ENCODE measurements around the gene ARFGEF2.
"Not testable (repeated sequence)": the region's sequence is repeated elsewhere in the genome, so short reads cannot be mapped to it uniquely, and the experiment has no call there.

ARFGEF2 gene

GRCh38 chr20:48999890-49000870, 78.7 kb downstream of the ARFGEF2 start:
- no peak for DNase-seq (ENCODE audit: low read depth)

DNA sequence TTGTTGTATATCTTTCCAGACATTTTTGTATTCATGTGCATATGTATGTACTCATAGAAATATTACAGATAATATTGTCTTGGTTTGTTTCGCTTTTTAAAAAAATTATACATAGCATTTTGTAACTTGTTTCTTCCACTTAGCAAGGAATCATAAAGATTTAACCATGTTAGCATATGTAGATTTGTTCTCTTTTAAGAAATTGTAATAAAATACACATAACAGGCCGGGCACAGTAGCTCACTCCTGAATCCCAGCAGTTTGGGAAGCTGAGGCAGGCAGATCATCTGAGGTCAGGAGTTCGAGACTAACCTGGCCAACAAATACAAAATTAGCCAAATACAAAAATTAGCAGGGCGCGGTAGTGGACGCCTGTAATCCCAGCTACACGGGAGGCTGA, 80.2 kb downstream of the ARFGEF2 start:
- DNase-seq (ENCODE audit: low read depth), result no peak

DNA sequence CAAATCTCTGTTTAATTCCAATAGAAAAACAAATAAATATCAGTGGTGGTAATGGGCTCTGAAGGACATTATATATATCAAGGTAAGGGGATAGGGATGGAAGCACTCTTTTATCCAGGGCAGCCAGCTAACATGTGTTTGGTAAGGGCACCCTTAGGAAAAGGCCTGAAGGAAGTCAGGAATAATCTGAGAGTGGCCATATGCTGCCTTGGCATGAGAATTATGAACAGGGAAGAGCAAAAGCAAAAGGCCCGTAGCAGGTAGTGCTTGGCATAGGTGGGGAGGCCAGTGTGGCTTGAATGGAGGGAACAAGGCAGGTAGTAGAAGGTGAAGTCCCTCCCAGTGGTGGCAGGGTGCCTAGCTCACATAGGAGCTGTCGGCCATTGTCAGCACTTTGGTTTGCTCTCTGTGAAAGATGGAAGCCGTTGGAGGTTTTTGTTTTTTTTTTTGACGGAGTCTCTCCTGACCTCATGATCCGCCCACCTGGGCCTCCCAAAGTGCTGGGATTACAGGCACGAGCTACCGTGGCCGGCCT, 85.0 kb downstream of the ARFGEF2 start:
- DNase-seq (ENCODE audit: low read depth), result no peak

DNA sequence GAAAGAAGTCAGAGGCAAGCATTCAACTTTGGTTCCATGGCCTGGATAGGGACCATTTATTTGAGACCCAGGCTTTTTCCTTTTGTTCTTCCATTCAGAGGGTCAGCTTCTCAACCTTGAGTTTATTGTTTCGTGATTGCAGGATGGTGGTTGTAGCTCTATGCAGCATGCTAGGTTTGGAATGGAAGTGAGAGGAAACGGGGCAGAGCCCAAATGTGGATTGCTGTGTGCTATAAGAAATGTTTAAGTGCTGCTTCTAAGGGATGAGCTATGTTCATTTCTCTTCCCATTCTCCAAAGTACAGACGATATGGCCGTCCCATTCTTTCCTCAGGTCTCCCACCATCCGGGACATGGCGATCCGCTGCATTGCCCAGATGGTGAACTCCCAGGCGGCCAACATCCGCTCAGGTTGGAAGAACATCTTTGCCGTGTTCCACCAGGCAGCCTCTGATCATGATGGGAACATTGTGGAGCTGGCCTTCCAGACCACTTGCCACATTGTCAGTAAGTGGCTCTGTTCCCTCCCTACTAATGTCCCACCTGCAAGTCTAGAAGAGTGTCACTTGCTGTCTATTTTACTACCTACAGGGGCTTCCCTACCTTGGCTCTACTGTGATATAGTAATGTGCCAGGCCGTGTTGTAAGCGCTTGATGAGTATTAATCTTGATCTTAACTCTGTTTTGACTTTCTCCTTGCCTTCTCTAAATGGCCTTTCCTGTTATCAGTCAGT, 88.6 kb downstream of the ARFGEF2 start:
- DNase-seq (ENCODE audit: low read depth), result no peak

GRCh38 chr20:49024220-49024619, 102.7 kb downstream of the ARFGEF2 start:
- no peak for DNase-seq (ENCODE audit: low read depth)

DNA sequence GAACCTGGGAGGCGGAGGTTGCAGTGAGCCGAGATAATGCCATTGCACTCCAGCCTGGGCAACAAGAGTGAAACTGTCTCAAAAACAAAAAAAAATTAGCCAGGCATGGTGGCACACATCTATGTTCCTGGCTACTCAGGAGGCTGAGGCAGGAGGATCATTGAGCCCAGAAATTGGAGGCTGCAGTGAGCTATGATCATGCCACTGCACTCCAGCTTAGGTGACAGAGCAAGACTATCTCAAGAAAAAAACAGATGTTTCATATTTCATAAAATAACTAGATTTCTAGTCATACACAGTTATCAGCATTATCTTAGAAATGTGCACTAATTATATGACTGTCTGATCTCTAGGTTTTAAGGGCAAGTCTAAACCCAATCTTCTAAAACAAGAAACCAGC, 106.7 kb downstream of the ARFGEF2 start:
- DNase-seq (ENCODE audit: low read depth), result not testable (repeated sequence)

GRCh38 chr20:49028684-49029083, 107.2 kb downstream of the ARFGEF2 start:
- peak; percentile 55 for DNase-seq (ENCODE audit: low read depth)

DNA sequence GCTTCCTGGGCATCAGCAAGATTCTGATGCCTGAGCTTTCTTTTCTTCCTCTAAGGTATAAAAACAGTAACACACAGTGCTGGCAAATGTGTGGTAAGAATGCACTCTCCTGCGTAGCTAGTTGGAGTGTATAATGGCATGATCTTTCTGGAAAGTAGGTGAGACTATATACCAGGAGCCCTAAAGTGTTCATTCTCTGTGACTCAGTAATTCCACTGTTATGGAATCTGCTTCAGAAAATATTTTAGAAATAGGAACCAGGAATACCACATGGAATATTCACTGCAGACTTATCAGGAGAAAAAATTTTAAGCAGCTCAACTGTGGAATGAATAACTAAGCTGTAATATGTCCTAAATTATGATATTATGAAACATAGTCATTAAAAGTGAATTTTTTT, 107.7 kb downstream of the ARFGEF2 start:
- peak; percentile 71 for DNase-seq (ENCODE audit: low read depth)

DNA sequence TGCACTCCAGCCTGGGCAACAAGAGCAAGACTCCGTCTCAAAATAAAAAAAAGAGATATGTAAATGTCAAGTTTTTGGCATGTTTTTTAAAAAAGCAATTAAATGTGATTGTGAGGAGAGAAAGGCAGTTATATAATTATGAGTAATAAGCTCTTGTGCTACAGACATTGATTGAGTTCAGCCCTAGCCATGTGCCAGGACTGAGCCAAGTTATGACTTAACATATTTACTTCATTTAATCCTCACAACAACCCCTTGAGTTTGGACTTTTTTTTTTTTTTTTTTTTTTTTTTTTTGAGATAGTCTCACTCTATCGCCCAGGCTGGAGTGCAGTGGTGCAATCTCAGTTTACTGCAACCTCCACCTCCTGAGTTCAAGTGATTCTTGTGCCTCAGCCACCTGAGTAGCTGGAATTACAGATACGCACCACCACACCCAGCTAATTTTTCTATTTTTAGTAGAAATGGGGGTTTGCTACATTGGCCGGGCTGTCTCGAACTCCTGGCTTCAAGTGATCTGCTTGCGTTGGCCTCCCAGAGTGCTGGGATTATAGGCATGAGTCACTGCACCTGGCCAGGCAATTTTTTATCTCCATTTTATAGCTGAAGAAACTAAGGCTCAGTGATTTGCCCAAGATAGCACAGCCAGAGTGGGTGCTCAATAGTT, 109.6 kb downstream of the ARFGEF2 start:
- DNase-seq (ENCODE audit: low read depth), result no peak

DNA sequence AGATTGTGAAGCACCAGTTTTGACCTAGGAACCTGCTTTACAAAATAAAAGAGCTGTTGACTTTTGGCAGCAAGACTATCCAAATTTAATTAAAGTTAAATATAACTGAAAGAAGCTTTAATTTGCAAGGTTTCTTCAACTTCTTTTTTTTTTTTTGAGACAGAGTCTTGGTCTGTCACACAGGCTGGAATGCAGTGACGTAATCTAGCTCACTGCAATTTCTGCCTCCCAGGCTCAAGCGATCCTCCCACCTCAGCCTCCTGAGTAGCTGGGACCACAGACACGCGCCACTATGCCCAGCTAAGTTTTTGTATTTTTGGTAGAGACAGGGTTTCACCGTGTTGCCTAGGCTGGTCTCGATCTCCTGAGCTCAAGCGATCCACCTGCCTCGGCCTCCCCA, 110.9 kb downstream of the ARFGEF2 start:
- no peak for DNase-seq (ENCODE audit: low read depth)

GRCh38 chr20:49034070-49034732, 112.7 kb downstream of the ARFGEF2 start:
- DNase-seq (ENCODE audit: low read depth), result no peak

- no peak for DNase-seq (ENCODE audit: low read depth)
These were observed 116.5 kb downstream of the ARFGEF2 start for GRCh38 chr20:49037962-49038387.

DNA sequence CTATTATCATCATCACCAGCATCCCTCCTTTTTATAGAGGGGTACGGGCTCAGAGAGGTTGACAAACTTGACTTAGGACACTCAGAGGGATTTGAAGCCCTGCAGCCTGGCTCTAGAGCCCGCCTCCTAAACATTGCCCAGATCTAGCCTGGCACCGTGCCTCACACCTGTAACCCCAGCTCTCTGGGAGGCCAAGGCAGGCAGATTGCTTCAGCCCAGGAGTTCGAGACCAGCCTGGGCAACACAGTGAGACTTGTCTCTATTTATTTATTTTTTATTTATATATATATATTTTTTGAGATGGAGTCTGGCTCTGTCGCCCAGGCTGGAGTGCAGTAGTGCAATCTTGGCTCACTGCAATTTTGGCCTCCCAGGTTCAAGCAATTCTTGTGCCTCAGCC, 118.3 kb downstream of the ARFGEF2 start:
- no peak for DNase-seq (ENCODE audit: low read depth)

GRCh38 chr20:49043000-49043399, 121.5 kb downstream of the ARFGEF2 start:
- DNase-seq (ENCODE audit: low read depth), result no peak

GRCh38 chr20:49045440-49046086, 124.1 kb downstream of the ARFGEF2 start:
- peak; percentile 13 for DNase-seq (ENCODE audit: low read depth)

- DNase-seq (ENCODE audit: low read depth), result peak; percentile 95
These were observed 124.8 kb downstream of the ARFGEF2 start, which contains the start of gene CSE1L for GRCh38 chr20:49046087-49046900. CSE1L (plus strand) TSS chr20:49046312; CDS start chr20:49058464, 12,152 bp downstream.

- peak; percentile 11 for DNase-seq (ENCODE audit: low read depth)
These were observed 130.8 kb downstream of the ARFGEF2 start for GRCh38 chr20:49052334-49052733.

DNA sequence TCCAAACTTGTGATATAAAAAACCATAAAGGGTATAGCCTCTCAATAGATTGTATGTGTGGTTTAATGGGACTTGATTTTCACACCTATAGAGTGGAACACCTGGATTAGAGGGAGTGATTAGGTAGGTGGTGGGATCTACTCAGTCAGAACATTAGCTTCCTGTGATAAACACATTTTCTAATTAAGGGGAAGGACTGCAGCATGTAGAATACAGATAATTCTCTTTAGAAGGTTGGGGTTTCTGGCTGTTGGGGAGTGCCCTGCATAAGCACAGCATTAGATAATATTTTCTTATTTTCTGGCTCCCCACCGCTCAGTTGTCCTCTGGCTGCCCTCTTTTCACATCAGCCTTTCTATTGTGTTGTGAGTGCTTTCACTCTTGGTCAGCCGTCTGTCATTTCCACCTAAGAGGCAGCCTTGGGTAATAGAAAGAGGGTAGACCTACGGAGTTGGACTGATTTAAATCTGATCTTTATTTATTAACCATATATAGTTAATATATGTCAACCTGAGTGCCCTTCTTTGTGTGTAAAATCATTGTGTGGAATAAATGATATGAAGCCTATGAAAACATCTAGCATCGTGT, 132.6 kb downstream of the ARFGEF2 start:
- no peak for DNase-seq (ENCODE audit: low read depth)

GRCh38 chr20:49063279-49063678, 141.8 kb downstream of the ARFGEF2 start:
- no peak for DNase-seq (ENCODE audit: low read depth)

DNA sequence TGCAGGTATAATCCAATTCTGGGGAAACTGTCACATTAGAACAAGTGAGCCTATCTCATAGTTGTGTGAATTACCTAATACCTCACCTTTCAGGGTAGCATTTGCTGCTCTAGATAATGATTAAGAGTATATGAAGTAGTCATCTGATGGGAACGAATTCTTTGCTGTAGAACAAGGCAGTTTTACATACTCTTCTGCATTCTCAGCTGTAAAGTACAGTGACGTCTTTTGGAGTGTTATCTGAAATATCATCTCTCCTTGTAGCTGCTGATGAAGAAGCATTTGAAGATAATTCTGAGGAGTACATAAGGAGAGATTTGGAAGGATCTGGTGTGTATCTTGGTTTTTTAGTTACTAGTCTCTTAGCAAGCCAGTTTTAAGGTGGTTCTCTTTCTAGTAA, 153.0 kb downstream of the ARFGEF2 start:
- DNase-seq (ENCODE audit: low read depth), result no peak
